DMS 273 treated with DMSO at 0.1 percent for 48 hours (cell line): ENCODE data around the gene DSE.
"Not testable (repeated sequence)": the region's sequence is repeated elsewhere in the genome, so short reads cannot be mapped to it uniquely, and the experiment has no call there.

Experiments
- DNase-seq: peaks from one replicate; lab custom pipeline; 2025; lab: John Stamatoyannopoulos, UW

The DSE gene

GRCh38 chr6:116370760-116371119 lies at the start of gene DSE:
DSE (plus strand) TSS chr6:116370947; CDS start chr6:116399251, 28,304 bp downstream.
- peak; percentile 34 for DNase-seq

GRCh38 chr6:116321933-116322332 lies 48.8 kb upstream of the DSE start:
- not testable (repeated sequence) for DNase-seq

GRCh38 chr6:116323863-116324262 lies 46.9 kb upstream of the DSE start:
- DNase-seq, result no peak

- not testable (repeated sequence) for DNase-seq
Observed at GRCh38 chr6:116325634-116326132, 45.1 kb upstream of the DSE start.

- no peak for DNase-seq
Observed at GRCh38 chr6:116326181-116326671, 44.5 kb upstream of the DSE start.

GRCh38 chr6:116326996-116327395 lies 43.8 kb upstream of the DSE start:
- no peak for DNase-seq

- DNase-seq, result no peak
Observed at GRCh38 chr6:116327803-116328527, 42.8 kb upstream of the DSE start.

GRCh38 chr6:116328528-116328903 lies 42.2 kb upstream of the DSE start:
- DNase-seq, result no peak

GRCh38 chr6:116329156-116329555 lies 41.6 kb upstream of the DSE start:
- no peak for DNase-seq

- no peak for DNase-seq
Observed at GRCh38 chr6:116330511-116330910, 40.2 kb upstream of the DSE start.

- DNase-seq, result no peak
Observed at GRCh38 chr6:116332096-116332495, 38.7 kb upstream of the DSE start.

GRCh38 chr6:116334638-116335409 lies 35.9 kb upstream of the DSE start:
- not testable (repeated sequence) for DNase-seq

- DNase-seq, result no peak
Observed at GRCh38 chr6:116335612-116336215, 35.0 kb upstream of the DSE start.

GRCh38 chr6:116338943-116339342 lies 31.8 kb upstream of the DSE start:
- DNase-seq, result no peak

GRCh38 chr6:116340625-116341024 lies 30.1 kb upstream of the DSE start:
- not testable (repeated sequence) for DNase-seq

- no peak for DNase-seq
Observed at GRCh38 chr6:116349216-116349615, 21.5 kb upstream of the DSE start.

- DNase-seq, result no peak
Observed at GRCh38 chr6:116351101-116351500, 19.6 kb upstream of the DSE start.

- no peak for DNase-seq
Observed at GRCh38 chr6:116352515-116353471, 18.0 kb upstream of the DSE start.

- DNase-seq, result no peak
Observed at GRCh38 chr6:116354236-116354635, 16.5 kb upstream of the DSE start.

- no peak for DNase-seq
Observed at GRCh38 chr6:116355796-116356195, 15.0 kb upstream of the DSE start.

GRCh38 chr6:116359131-116359530 lies 11.6 kb upstream of the DSE start:
- no peak for DNase-seq

- DNase-seq, result no peak
Observed at GRCh38 chr6:116359835-116360234, 10.9 kb upstream of the DSE start.
